ENCODE measurements around the gene KIAA0753. TPM values are rescaled to one million over a fixed set of nuclear protein-coding genes. Genes with fewer than 3 reads are reported as not detected.

KIAA0753 gene
- total and polyA plus RNA-seq, 2 of the 8 experiments (the other 6 are each of a cell fraction or from before 2014, with no cell fraction given) = 5.0 to 27.1 TPM

DNA sequence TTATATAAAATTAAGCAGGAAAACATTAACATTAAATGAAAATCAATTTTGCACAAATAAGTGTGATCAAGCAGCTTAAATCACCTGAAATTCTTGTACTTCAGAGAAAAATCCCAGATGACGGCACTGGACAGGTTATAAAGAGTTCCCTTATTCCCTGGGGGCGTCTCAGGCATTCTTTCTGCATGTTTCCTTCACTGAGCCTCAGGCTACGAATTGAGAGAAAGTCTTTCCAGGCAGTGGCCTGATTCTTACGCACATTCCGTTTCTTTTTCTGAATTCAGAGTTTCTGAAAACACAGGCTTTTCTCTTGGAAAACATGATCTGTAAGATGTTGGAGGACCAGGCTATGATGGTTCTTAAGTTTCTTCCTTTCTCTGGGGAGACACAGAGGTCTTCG is 62.0 kb downstream of the KIAA0753 start:
- Histone ChIP-seq H3K4ac (replicated peaks; ENCODE audit: insufficient read length, low read depth, low read length) (no peak overlapping the region), H2AK5ac (ENCODE audit: low read depth, low read length) (no peak overlapping the region), H3K4me3 (ENCODE audit: extremely low read depth in 1 of 4, insufficient read depth in 2 of 4, low read depth in 3 of 4, low read length in 4 of 4) (no peak overlapping the region), H4K91ac (replicated peaks; ENCODE audit: insufficient read length, low read length) (no peak overlapping the region), H3K36me3 (ENCODE audit: control insufficient read depth in 2 of 4, insufficient read depth in 4 of 4, low read length in 3 of 4) (peaks cover 0 to 20% (median 9%) of the 10 kb centered on the region in 4 experiments; a peak in 5 of 8 replicates), H3K4me1 (replicated peaks in 1 of 4; ENCODE audit: control insufficient read depth in 3 of 4, insufficient read depth in 4 of 4, low read length in 3 of 4) (peaks cover 0 to 10% (median 4%) of the 10 kb centered on the region in 4 experiments; a peak in 4 of 7 replicates), H3K9ac (replicated peaks in 1 of 4; ENCODE audit: extremely low read depth in 1 of 4, low read depth in 3 of 4, low read length in 3 of 4) (no peak overlapping the region), H3K27me3 (replicated peaks in 1 of 4; ENCODE audit: control insufficient read depth in 3 of 4, extremely low read depth in 1 of 4, insufficient read depth in 3 of 4, low read length in 3 of 4) (no peaks in the 10 kb centered on the region), H4K5ac (ENCODE audit: insufficient read length, low read depth, low read length) (no peak overlapping the region), H2BK120ac (replicated peaks; ENCODE audit: low read depth, low read length) (no peak overlapping the region), H2BK20ac (ENCODE audit: low read length) (no peak overlapping the region), H4K20me1 (replicated peaks in 1 of 2; ENCODE audit: control insufficient read depth in 1 of 2, insufficient read depth in 2 of 2, low read length in 2 of 2) (no peaks in the 10 kb centered on the region), H3K14ac (ENCODE audit: insufficient read length) (no peak overlapping the region), H4K8ac (ENCODE audit: extremely low read depth, insufficient read depth, low read length) (no peak overlapping the region), H2BK15ac (ENCODE audit: low read length) (no peak overlapping the region), H3K27ac (ENCODE audit: low read depth, low read length) (no peak overlapping the region), H2AFZ (ENCODE audit: low read length) (no peak overlapping the region), H2BK12ac (ENCODE audit: low read depth, low read length) (no peak overlapping the region), H2BK5ac (ENCODE audit: low read depth, low read length) (no peak overlapping the region), H3K23me2 (ENCODE audit: low read depth, low read length) (no peaks in the 10 kb centered on the region), H3K23ac (ENCODE audit: insufficient read length) (no peak overlapping the region), H3K79me1 (ENCODE audit: low read depth, low read length) (no peaks in the 10 kb centered on the region; the same call in 1 of the 2 replicates), H3K18ac (ENCODE audit: extremely low read depth, low read length) (no peak overlapping the region), H3K79me2 (ENCODE audit: control insufficient read depth in 1 of 2, insufficient read depth in 2 of 2, low read length in 2 of 2) (no peaks in the 10 kb centered on the region), H3K9me3 (ENCODE audit: insufficient read depth in 2 of 2, low read depth in 1 of 2, low read length in 1 of 2) (peaks cover 0 to 3% of the 10 kb centered on the region in 2 experiments; a peak in 1 of 4 replicates), H3K4me2 (ENCODE audit: insufficient read depth in 1 of 2, low read depth in 2 of 2, low read length in 2 of 2) (no peak overlapping the region), H3K56ac (replicated peaks; ENCODE audit: insufficient read length, low read depth, low read length) (no peak overlapping the region)
- CTCF ChIA-PET (ENCODE audit: partially characterized antibody) = interaction anchor here (0.6 to 3.2 kb wide), 5 partner anchors 9 to 106 kb away, joined by 3 to 19 read pairs (median 4); no protein-coding TSS in a partner anchor
- POLR2A ChIA-PET (ENCODE audit: partially characterized antibody) = interaction anchor here (1.1 to 1.2 kb wide), 2 partner anchors 29 to 109 kb away, joined by 3 read pairs; no protein-coding TSS in a partner anchor
- TF ChIP-seq, protein P1, sequence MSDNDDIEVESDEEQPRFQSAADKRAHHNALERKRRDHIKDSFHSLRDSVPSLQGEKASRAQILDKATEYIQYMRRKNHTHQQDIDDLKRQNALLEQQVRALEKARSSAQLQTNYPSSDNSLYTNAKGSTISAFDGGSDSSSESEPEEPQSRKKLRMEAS (IDR thresholded peaks at IDR 0.05) = no peak
- 83% methylated on average over 6 of the region's 6 CpGs; no CpG with 5 or more reads in 1 of the 2 experiments for WGBS, 2 experiments (ENCODE audit: extremely low coverage in 1 of 2, insufficient coverage in 1 of 2, insufficient read length in 1 of 2, insufficient replicate concordance in 2 of 2, low coverage in 1 of 2, low lambda C conversion rate in 2 of 2, missing lambda C conversion rate in 1 of 2)
- FAIRE-seq (no peak), DNase-seq (ENCODE audit: low read depth in 1 of 2, low spot score in 2 of 2) (no peak)
